Loucy (cell line): ENCODE results near the gene ISLR2.

Experiments
- EZH2phosphoT487 ChIP-seq: fragments of 200-600 bp; IDR thresholded peaks from 2 replicates; pipeline ENCODE4 v1.6.1; 2018; ENCODE audit warnings: antibody characterized with exemption, mild to moderate bottlenecking, moderate library complexity, borderline replicate concordance
- TF ChIP-seq, protein P1 (sequence below): fragments of 200-600 bp; sonication (generic); conservative IDR thresholded peaks from 2 replicates; pipeline ENCODE4 v1.5.1; 2014; ENCODE audit warnings: mild to moderate bottlenecking, antibody characterized with exemption, low read length

DNA sequence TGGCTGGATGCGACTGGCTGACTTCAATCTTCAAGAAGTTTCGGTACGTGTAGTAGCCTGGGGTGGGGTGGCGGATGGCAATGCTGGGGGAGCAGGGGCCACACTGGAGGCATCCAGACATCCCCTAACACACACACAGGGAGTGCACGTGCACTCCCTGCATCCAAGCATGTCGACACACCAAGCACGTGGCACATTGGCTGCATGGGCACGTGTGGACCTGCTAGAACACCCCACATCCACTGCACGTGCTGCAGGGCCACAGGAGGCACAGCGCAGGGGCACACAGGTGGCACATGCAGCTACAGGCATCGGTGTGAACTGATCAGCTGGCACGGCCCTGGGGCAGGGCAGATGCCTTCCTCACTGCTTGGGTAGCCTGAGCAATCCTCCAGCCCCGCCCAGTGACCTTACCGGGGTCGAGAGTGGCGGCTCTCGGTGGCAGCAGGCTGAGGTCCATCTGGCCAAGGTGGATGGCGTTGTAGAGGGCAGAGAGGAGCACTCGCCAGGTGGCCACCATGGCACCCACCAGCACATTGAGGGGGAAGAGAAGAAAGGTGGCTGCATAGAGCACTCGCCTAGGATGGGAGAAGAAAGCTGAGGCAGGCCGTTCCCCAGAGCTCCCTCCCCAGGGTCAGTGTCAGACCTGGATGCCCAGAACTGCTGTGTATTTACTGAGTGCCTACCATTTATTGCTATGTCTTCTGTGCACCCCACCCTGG is 50.7 kb downstream of the ISLR2 start:
- TF ChIP-seq, protein P1, sequence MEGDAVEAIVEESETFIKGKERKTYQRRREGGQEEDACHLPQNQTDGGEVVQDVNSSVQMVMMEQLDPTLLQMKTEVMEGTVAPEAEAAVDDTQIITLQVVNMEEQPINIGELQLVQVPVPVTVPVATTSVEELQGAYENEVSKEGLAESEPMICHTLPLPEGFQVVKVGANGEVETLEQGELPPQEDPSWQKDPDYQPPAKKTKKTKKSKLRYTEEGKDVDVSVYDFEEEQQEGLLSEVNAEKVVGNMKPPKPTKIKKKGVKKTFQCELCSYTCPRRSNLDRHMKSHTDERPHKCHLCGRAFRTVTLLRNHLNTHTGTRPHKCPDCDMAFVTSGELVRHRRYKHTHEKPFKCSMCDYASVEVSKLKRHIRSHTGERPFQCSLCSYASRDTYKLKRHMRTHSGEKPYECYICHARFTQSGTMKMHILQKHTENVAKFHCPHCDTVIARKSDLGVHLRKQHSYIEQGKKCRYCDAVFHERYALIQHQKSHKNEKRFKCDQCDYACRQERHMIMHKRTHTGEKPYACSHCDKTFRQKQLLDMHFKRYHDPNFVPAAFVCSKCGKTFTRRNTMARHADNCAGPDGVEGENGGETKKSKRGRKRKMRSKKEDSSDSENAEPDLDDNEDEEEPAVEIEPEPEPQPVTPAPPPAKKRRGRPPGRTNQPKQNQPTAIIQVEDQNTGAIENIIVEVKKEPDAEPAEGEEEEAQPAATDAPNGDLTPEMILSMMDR: no peak
- TF ChIP-seq EZH2phosphoT487: no peak
